Hepatocyte (in vitro differentiated cells): ENCODE data around the gene TNNC1.

Source experiments
- CTCF ChIP-seq: fragments of 200-600 bp; sonication (generic); IDR thresholded peaks from 2 replicates; pipeline ENCODE4 v1.5.1; 2016; ENCODE audit warnings: antibody characterized with exemption, mild to moderate bottlenecking; ENCODE audit not compliant: poor library complexity
- EZH2 ChIP-seq: fragments of 200-600 bp; sonication (generic); IDR thresholded peaks from 2 replicates; pipeline ENCODE4 v1.6.1; 2016; ENCODE audit warnings: antibody characterized with exemption, mild to moderate bottlenecking, borderline replicate concordance
- EZH2phosphoT487 ChIP-seq: fragments of 200-600 bp; sonication (generic); IDR thresholded peaks from one replicate; pipeline ENCODE4 v1.6.1; 2018; ENCODE audit warnings: antibody characterized with exemption, mild to moderate bottlenecking, low read depth, moderate library complexity; ENCODE audit not compliant: unreplicated experiment, severe bottlenecking

DNA sequence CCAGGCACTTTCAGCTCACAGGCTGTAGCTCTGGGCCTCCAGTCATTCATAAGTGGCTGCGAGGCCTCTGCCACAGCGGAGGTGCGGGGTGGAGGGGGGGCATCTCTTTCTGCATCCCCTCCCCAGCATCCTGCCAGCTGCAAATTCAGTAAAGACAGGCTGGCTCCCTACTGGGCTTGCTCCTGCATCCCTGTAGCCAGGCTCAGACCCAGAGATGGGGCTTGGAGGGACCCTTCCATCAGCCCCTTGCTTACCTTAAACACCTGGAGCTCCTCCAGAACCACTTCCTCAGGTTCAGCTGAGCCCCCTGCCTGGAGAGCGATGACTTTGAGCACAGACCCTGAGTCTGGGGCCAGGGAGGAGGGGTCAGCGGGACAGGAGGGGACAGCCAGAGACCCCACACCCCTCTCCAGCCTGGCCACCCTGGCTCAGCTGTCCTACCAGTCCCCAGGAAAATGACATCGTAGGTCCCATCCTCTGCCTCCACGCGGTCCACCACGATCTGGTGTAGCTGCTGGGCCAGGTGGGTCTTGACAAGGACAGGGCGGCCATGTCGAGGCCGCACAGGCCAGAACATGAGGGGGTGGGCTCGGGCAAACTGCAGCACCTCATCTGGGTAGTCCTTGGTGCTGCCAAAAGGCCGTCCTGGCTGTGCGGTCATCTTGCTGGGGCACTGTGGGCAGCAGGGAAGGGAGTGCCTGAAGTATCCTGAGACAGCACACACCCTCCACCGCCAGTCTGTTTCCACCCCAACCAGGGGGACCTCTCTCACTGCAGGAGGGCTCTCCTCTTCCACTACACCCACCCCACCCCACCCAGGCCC, 14.2 kb downstream of the TNNC1 start:
- no peak for TF ChIP-seq CTCF
- no peak for TF ChIP-seq EZH2phosphoT487
- TF ChIP-seq EZH2: no peak
